ENCODE data around the gene PKD1L1. TPM values are rescaled to one million over a fixed set of nuclear protein-coding genes. Genes with fewer than 3 reads are reported as not detected.

Gene PKD1L1
- total RNA-seq, 1 experiment from 2014 or later: 0.17 TPM

- Histone ChIP-seq H4K8ac (replicated peaks; ENCODE audit: insufficient read length, low read depth, low read length) (no peak overlapping the region), H3K9ac (ENCODE audit: extremely low read depth, insufficient read length, low read length) (no peak overlapping the region), H2BK120ac (ENCODE audit: low read depth, low read length, poor library complexity, severe bottlenecking) (no peak overlapping the region), H3K56ac (ENCODE audit: insufficient read length, low read depth, low read length) (no peak overlapping the region), H3K4me1 (ENCODE audit: insufficient read depth, low read length) (no peaks in the 10 kb centered on the region), H2BK20ac (ENCODE audit: low read depth, low read length, poor library complexity, severe bottlenecking) (no peak overlapping the region), H3K9me3 (ENCODE audit: control insufficient read depth, low read depth, low read length) (no peaks in the 10 kb centered on the region), H3K14ac (ENCODE audit: insufficient read depth, low read length) (no peak overlapping the region), H3T11ph (ENCODE audit: low read length) (no peak overlapping the region), H4K91ac (ENCODE audit: insufficient read length, low read depth, low read length) (no peak overlapping the region), H3K27me3 (ENCODE audit: insufficient read depth, low read length) (no peaks in the 10 kb centered on the region), H2AFZ (ENCODE audit: low read length) (no peak overlapping the region), H3K79me2 (ENCODE audit: insufficient read depth, low read length) (no peaks in the 10 kb centered on the region), H2BK15ac (ENCODE audit: low read depth, low read length) (no peak overlapping the region), H2AK5ac (ENCODE audit: insufficient read length, low read length) (no peak overlapping the region), H3K23me2 (ENCODE audit: insufficient read length, low read depth, low read length, poor library complexity, severe bottlenecking) (no peaks in the 10 kb centered on the region), H4K20me1 (ENCODE audit: control insufficient read depth, insufficient read depth, insufficient read length) (no peaks in the 10 kb centered on the region), H2BK12ac (ENCODE audit: insufficient read length, low read depth, low read length) (no peak overlapping the region), H2BK5ac (ENCODE audit: insufficient read length, low read length) (no peak overlapping the region), H3K79me1 (ENCODE audit: insufficient read depth, low read depth, low read length, poor library complexity, severe bottlenecking) (no peaks in the 10 kb centered on the region), H4K5ac (ENCODE audit: insufficient read length, low read depth, low read length) (no peak overlapping the region), H3K4ac (ENCODE audit: low read depth, low read length) (no peak overlapping the region), H3K27ac (ENCODE audit: insufficient read length, low read depth, low read length) (no peak overlapping the region), H3K23ac (ENCODE audit: insufficient read length, low read depth, low read length) (no peak overlapping the region), H3K4me2 (ENCODE audit: insufficient read depth, insufficient read length, low read length) (no peak overlapping the region), H3K18ac (ENCODE audit: insufficient read length, low read depth, low read length) (no peak overlapping the region)
- no CpG with 5 or more reads among the region's 3 CpGs for WGBS (ENCODE audit: extremely low coverage, insufficient read length, low lambda C conversion rate)
- Mint-ChIP-seq H3K27ac (no peak overlapping the region), H3K27me3 (ENCODE audit: low read depth) (no peaks in the 10 kb centered on the region), H3K4me1 (no peaks in the 10 kb centered on the region), H3K36me3 (ENCODE audit: insufficient read depth in 1 of 3, low read depth in 3 of 3) (peaks cover 72 to 86% (median 80%) of the 10 kb centered on the region in 3 experiments), H3K4me3 (no peak overlapping the region), H3K9me3 (peaks cover 14 to 16% of the 10 kb centered on the region in 2 experiments; a peak in 4 of 5 replicates)
- TF ChIP-seq CTCF (conservative IDR thresholded peaks at IDR 0.05): no peak
- DNase-seq: no peak
These were observed 14.0 kb upstream of the PKD1L1 start for GRCh38 chr7:47962262-47962661.
